Measurements from ENCODE around the gene KRT72.

KRT72 gene

DNA sequence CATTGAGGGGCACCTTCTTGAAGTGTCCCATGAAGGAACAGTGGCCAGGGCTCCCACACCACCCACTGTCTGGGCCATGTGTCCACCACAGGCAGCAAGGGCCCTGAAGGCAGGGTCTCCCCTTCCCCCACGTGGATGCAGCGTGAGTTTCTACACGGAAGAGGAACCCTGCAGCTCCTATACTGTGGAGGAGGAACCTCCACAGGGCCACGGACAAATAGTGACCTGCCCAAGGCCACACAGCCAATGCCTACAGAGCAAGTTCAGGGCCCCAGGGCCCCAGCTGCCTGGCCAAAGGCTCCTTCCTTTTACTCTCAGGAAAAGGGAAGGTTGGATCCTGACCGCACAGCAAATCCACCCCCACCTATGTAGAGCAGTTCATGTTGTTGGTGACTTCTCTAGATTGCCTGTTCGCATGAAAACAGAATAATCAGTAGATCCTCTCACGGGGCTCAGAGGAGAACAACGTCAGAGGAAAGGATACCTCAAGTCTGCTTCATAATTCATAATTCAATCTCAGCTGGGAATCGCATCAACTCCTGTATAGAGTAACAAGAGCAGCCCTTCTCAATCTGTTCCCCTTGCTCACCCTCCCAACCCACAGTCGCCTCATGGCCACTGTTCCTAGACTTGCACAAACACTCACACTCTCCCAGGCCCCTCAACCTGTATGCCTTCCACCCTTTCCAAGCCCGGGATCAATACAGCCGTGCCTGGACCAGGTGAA, 28.2 kb upstream of the KRT72 start:
- no peak for DNase-seq

DNA sequence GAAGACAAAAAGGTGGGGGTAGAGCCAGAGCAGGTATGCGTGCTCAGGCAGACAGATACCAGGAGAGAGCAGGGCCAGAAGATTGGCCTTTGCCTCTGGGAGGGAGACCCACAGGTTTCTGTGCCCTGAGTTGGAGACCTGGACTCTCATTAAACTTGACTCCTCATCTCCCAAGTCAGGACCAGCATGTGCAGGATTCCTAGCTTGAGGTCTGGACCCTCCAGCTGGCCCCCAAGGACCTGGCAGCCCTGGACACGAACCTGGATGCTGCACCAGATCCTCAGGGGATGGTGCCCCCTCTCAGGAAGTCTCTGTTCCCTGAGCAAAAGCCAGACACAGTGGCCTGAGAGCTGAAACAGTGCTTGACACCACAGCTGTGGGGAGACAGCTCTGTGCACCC, 27.6 kb upstream of the KRT72 start:
- no peak for DNase-seq

DNA sequence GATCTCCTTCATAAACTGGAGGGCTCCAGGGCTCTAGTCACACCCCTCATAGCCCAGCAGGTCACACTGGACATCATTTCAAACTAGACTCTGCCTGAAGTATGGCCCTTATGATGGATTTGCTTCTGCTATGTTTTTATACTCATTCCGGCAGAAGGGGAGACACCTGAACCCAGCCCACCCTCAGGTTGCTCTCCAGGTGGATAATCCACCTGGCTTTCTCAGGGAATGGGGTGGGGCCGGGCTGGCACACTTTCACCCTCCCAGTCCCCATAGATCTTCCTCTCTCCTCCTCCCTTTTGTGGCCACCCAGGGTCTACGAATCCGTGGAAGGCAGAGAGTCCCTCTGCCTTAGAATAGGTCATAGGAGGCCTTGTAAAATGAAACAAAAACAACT, 26.8 kb upstream of the KRT72 start:
- DNase-seq, result no peak

DNA sequence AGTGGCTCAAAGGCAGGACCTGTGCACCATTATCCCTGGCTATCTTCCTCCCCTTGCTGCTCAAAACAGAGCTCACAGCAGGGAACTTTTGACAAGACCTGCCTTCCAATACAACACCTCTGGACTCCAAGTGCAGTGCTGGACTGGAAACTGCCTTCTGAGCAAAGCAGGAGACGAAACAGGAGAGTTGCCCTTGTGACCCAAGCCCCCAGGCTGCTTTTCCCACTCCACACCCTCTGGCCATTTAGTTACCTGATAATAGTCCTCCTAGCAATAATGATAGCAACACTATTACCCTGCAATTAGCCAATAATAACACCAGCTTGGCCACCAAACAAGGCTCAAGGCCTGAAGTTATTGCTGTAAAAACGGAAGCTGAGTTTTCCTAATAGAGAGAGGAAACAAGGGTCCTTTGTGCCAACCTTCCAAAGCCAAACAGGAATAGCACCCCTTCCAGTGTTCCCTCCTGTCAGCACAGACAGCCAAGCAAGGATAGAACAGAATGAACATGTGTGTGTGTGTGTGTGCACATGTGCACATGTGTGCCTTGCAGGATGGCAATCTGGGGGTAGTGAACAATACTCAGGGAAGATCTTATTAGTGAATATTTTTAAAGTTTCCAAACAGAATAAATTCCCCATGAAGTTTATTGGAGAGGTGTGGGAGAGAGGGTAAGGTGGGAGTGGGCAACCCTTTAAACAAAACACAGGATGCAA, 26.3 kb upstream of the KRT72 start:
- no peak for DNase-seq

DNA sequence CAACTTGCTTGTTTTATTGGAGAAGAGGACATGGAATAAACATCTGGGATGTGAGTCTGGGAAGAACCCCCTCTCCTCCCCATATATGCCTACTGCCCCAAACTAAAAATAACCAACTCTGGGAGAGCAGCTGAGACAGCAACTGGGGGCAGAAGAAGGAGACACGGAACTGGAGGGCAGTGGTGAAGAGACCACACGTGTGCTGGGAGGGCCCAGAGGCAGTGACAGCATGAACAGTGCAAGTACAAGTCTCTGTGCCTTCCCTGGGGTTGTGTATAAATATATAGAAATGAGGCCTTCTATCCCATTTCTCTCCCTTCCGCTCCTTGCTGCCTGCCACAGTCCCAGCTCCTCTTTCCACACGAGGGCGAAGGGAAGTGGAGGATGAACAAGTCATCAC, 21.1 kb upstream of the KRT72 start:
- DNase-seq, result no peak

DNA sequence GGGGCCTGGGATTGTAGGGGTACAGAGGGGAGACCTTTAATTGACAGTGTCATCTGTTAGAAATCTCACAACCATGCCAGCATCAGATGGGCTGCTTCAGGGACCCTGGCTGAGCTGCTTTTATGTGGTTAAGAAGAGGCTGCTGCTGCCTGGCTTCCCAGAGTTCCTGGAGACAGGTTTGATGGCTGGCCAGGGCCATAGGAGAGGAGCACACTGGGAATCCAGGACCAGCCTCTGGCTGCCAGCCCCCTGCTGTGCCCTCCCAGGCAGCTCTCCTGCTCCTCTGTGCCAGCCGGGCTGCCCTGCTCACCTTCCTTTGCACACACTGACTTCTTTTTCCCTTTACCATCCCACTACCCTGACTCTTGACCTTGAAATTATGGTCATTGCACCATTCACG, 17.6 kb upstream of the KRT72 start:
- no peak for DNase-seq

DNA sequence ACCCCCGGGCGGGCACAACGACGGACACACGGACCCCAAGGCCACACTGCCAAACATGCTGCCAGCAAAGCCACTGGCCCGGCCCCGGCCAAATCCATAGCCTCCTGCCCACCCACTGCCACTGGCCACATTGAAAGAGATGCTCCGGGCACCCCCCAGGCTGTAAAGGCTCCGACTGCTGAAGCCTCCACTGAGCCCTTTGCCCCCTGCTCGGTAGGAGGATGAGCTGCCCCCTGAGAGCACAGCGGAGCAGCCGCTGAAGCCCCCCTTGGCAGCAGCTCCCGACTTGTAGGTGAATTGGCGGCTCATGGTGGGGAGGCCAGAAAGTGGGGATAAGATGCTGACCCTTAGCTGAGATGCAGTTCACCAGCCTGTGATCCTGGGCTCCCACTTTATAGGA, 17.0 kb upstream of the KRT72 start, which contains the start of gene KRT73:
Gene KRT73, minus strand, starts transcription at position 344 of the 400 bp plus-strand sequence. Its CDS starts 35 bp downstream, at position 309.
- no peak for DNase-seq

DNA sequence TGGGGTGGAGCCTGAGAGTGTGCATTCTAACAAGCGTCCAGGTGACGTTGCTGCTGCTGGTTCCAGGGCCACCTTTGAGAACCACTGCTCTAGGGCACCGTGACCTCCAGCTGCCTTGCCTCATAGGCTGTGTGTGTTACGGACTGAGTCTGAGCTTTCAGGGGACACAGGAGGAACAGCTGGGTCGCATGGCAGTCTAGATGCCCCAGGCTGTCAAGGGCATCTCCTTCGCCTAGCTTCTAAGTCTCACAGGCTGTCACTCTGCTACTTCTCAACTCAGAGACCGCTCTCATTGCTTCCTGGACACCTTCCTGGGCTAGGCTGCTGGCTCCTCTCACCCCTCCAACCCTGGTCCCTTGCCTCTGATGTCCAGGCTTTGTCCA, 16.1 kb upstream of the KRT72 start:
- DNase-seq, result no peak

DNA sequence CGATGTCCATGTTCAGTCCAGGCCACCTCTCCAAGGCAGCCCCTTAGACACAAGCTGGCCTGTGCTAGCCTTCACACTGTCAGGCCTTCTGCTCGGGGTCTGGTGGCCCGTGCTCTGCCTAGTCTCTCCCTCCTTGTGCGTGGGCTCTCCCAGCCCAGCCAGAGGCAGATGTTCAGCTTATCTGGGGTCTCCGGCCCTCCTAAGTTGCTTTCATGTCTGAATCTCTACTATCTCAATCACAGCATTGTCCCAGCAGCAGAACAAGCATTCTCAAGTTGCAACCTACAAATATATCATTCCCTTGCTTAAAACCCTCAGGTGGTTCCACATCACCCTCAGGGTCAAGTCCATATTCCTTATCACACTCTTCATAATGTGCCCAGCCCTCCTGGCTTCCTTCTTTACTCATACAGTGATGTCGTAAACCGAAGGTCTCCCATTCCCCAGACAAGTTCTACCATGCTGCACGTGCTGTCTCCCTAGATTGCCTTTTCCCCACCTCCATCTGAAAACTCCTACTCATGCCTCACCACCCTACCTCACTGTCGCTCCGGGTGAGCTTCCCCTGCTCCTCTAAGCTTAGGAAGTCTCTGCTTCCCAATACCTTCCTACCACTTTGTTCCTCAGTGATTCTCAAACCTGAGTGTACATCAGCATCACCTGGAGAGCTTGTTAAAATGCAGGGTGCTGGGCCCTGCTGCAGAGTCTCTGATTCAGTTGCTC, 15.6 kb upstream of the KRT72 start:
- no peak for DNase-seq

DNA sequence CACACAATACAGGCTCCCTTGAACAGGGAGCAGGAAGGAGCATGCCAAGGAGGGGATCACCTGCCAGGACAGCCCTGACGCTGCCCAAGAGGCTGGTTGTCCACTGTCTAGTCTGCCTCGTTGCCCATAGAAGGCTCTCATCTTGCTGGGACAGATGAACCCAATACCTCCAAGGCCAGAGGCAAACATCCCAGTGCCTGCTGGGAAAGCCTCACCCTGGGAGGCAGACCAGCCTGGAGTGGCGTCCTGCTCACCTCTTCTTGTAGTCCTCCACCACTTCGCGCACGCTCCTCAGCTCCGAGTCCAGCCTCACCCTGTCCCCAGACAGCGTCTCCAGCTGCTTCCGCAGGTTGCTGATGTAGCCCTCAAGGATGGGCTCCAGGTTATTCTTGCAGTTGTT, 14.6 kb upstream of the KRT72 start:
- no peak for DNase-seq

DNA sequence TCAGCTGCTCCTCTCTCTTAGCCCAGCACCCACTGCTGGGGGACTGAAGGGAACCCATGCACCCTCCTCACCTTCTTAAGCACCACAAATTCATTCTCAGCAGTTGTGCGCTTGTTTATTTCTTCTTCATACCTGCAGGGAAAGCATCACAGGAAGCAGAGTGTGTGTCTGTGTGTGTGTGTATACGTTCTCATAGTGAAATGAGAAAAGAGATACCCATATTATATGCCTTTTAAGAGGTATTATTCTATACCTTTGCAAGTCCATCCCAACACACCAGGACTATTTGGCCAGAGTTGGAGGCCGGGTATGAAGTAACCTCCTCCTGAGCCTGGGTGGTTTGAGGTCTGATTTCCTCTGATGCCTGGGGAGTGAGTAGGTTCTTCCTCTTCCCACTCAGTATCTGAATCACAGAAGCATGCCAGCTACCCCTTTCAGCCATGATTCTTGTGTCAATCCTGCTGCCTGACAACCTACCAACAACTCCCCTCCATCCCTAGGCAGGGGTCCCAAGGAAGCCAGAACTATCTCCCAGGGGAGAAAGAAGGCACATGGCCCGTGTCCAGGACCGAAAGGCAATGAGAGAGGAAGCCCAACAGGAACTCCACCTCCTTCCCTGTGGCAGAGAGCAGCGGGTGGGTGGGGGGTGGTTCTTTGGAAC, 14.1 kb upstream of the KRT72 start:
- DNase-seq, result no peak

DNA sequence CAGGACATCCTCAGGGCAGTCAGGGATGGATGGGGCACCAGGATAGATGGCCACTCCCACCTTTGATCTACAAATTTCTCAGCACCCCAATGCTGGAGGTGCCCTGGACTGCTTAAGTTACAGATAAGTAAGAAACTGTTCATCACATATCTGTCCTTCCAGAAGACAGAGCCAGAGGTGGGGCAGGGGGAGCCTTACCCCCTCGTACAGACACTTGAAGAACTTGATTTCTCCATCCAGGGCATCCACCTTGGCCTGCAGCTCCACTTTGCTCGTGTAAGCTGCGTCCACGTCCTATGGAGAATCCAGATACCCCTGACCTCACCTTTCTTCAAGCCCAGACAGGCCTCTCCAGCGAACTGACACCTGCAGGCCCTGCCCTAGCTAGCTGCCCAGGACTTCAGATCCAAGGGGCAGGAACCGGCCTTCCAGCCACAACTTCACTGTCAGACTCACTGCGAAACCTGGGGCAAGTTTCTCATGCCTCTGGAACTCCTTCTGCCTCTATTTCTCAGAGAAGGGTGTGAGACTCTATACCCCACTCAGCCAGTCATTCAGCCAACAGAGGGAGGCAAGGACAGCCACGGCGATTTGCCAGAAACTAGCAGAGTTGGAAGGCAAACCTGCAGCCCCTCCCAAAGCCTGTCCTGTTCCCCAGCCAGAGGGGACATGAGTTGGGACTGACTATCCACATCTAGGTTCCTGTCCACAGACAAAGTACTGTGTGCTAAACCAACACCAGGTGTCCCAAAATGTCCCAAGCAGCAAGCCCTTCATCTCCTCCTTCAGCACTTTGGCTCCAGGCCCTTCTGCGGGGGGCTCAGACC, 13.3 kb upstream of the KRT72 start:
- DNase-seq, result no peak

DNA sequence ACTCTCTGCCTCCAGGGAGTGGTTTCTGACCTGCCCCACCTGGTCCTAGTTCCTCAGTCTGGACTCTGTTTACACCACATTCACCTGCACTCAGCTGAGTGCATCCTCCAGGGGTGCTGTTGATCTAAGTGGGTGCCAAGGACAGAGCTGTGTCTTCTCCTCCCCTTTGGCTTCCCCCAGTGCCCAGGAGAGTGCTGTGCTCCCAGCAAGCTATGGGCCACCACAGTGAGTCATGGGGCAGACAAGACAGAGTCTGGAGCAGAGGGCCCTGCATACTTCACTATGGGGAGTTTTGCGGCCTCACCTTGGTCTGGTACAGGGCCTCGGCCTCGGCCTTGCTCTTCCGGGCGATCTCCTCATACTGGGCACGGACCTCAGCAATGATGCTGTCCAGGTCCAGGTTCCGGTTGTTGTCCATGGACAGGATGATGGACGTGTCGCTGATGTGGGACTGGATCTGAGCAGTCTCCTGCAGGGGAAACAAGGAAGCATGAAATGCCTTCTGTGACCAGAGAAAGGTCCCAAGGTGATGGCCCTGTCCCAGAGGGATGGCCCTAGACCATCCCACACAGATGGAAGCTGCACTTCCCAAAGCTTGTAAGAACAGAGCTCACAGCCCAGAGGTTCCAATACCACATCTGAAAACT, 12.2 kb upstream of the KRT72 start:
- DNase-seq, result no peak

DNA sequence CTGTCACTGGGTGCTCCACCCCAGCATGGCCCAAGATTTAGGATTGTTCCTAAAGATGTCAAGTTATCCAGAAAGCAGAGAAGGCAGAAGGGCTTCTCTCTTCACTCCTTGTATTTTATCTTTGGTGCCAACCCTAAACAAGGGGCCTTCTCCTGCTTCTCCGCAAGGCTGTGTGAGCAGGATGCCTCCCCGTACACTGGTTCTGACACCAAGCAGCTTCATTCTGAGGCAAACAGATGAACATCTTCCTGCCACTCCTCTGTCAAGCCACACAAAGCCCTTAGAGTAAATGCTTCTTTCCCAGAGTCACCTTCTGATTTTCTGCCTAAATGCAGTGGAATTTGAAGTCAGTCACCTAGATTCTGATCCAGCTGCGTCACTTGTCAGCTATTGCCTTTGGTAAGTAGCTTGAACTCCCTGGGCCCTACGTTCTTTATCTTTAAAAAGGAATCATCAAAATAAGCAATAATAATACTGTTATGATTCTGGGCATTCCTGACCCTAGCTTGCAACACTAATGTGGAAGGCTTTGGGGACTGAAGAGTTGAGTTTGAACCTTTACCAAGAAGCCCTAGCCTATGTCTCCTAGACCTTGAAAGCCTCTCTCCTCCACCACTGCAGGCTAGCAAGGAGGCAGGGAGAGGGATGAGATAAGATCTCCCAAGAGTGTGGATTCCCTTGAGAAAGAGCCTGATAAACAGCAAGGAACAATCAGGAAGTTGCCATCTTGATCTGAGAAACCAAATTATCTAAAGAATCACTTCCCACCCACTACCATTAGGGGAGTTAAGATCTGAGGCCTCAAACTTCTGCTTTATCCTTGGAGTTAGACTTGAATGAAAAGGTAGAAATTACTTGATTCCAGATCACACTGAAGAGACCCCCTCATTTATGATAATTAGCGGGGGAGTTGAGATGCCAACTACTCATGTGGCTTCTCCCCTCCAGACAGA, 11.4 kb upstream of the KRT72 start:
- no peak for DNase-seq

DNA sequence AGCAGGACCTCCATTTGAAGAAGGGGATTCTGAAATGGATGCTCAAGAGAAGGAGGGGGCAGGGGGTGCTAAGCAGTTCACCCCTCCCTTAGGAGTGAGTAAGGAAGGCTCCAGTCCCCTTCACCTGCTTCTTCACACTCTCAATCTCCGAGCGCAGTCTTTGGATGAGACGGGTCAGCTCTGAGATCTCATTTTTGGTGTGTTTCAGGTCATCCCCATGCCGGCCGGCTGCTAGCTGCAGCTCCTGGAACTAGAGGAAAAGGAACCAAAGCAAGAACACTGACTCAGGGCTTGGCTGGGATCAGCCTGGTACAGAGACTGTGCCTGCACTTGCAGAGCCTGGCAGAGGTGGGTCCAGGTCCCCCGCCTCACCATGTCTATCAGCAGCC, 9.8 kb upstream of the KRT72 start:
- DNase-seq, result no peak

DNA sequence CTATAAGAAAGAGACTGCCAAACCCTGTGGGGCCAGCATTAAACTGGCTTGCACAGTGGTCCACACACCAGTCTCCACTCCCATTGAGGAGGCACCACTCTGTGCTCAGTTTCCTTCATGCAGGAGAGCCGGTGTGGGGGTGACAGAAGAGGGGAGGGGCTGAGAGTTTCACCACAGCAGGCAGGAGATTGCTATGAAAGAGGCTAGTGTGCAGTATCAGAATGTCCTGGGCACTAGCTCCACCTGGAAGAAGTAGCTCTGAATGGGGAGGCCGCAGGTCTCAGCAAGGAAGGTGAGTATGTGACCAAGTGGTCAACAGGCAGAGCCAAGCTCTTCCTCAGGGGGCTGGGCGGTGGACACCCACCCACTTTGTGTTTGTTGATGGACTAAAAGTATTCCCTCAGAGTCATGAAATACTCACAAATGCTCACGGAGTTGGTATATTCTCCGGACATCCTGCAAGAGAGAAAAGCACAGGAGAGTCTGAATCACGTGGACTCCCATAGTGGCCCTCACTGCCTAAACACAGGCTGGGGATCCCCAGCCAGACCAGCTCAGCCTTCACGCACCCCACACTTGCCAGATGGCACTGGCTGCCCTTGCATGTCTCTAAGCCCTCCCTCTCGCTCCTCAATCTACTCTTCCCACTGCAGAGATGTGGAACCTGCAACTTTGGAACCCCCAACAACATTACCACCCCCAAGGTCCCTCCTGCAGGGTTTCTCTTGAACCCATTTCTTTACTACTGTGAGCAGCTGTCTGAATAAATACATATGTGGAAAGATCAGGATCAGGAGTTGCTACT, 7.8 kb upstream of the KRT72 start:
- no peak for DNase-seq

DNA sequence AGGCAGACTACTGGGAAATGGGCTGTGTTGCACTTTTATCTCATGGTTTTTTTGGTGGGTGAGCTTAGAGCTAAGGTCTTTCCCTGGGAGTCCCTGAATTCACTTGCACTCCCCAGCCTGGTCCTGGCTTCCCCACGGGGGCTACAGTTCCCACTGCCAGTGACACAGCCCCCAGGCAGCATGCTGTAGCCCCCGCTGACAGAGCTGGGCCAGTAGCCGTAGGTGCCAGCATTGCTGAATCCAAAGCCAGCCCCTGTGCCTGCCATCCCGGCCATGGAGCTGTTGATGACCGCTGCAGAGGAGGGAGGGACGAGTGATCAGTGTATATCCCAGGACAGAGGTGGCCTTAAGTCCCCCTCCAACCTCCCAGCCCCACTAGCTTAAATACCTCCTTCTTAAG, 6.9 kb upstream of the KRT72 start:
- DNase-seq, result no peak

DNA sequence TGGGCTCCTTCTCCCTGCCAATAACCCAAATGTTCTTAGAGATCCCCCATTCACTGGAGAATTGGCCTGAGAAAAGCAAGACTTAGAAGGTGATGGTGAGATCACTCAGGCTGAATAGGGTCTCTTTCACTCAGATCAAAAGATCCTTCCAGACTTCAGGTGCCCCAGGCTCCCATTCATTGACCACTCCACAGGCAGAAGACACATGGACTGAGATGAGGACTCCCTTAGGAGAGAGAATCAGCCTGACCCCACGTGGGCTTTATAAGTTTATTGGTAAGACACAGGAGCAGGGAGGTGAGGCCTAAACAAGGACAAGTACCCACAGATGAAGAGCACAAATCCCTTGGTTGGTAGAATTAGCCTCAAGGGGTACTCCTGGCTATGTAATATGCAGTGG, 6.1 kb upstream of the KRT72 start:
- DNase-seq, result no peak

DNA sequence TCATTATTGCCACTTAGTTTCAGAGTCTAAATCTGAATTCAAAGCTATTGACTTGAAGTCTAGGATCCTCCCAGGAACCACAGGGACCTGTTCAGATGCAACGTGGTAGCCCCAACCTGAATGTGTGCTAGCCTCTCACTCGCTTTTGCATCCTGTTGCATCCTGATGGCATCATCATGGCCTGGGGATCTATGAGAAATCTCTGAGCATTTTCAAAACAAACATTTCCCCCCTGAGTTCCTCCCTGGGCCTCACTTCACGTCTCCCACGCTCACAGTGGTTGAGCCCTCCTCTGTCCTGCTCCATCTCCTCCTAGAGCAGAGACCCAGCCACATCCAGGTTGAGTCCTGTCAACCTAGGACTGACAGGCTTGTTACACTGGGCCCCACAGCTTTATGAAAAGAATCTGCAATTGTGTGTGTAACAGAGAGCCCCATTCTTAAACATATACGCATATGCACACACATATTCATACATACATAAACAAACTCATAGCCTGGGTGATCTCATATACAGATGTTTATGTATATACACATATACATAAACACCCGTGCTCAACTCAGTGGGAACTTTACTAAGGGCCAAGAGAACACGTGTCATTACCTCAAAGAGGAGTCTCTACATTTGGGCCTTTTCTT, 5.4 kb upstream of the KRT72 start:
- no peak for DNase-seq

Measured in stimulated activated CD4-positive, alpha-beta T cell treated with anti-CD3 and anti-CD28 coated beads, Interleukin-2, amount 100 ng/mL, for 24 hours (primary cell).